Measurements from ENCODE around the gene CA11.

- TF ChIP-seq CTCF (IDR thresholded peaks at IDR 0.05) (no peak), POLR2A (IDR thresholded peaks at IDR 0.05) (no peak)
Observed at GRCh38 chr19:48676887-48677286, 30.9 kb upstream of the CA11 start.

All from vagina (tissue), 2 donors.